Stimulated activated effector memory CD8-positive, alpha-beta T cell treated with anti-CD3 and anti-CD28 coated beads, Interleukin-12 subunit alpha, Interleukin-12 subunit beta, amount 100 ng/mL, for 72 hours (primary cell): ENCODE data around the gene NPLOC4.

ENCODE experiments used
- ATAC-seq: fragments of 150-1000 bp; cut with Tn5 transposase; 2 replicates; pipeline ENCODE4 v1.10.0; 2021
- DNase-seq, 2 donors: peaks; one replicate each; pipeline ENCODE4 v3.0.0; 2021 to 2022; ENCODE audit warnings: low spot score in 2 of 2
- H3K27ac Mint-ChIP-seq: one replicate; pipeline ENCODE4 v1.8.0; 2022; ENCODE audit warnings: mild to moderate bottlenecking, mixed read lengths
- H3K36me3 Mint-ChIP-seq: one replicate; pipeline ENCODE4 v1.8.0; 2022; ENCODE audit warnings: mild to moderate bottlenecking, mixed read lengths
- H3K4me1 Mint-ChIP-seq: one replicate; pipeline ENCODE4 v1.8.0; 2022; ENCODE audit warnings: mixed read lengths
- H3K4me3 Mint-ChIP-seq: one replicate; pipeline ENCODE4 v1.8.0; 2022; ENCODE audit warnings: mild to moderate bottlenecking, mixed read lengths
- H3K9me3 Mint-ChIP-seq: one replicate; pipeline ENCODE4 v1.8.0; 2022; ENCODE audit warnings: mixed read lengths

Gene NPLOC4

GRCh38 chr17:81515530-81516041 lies 121.3 kb downstream of the NPLOC4 start:
- Mint-ChIP-seq H3K27ac (peak overlapping the region; percentile 81), H3K4me3 (peak overlapping the region; percentile 98), H3K9me3 (no peaks in the 10 kb centered on the region), H3K36me3 (peaks cover 32% of the 10 kb centered on the region), H3K4me1 (peaks cover 26% of the 10 kb centered on the region)
- DNase-seq (no peak), ATAC-seq (no peak)

DNA sequence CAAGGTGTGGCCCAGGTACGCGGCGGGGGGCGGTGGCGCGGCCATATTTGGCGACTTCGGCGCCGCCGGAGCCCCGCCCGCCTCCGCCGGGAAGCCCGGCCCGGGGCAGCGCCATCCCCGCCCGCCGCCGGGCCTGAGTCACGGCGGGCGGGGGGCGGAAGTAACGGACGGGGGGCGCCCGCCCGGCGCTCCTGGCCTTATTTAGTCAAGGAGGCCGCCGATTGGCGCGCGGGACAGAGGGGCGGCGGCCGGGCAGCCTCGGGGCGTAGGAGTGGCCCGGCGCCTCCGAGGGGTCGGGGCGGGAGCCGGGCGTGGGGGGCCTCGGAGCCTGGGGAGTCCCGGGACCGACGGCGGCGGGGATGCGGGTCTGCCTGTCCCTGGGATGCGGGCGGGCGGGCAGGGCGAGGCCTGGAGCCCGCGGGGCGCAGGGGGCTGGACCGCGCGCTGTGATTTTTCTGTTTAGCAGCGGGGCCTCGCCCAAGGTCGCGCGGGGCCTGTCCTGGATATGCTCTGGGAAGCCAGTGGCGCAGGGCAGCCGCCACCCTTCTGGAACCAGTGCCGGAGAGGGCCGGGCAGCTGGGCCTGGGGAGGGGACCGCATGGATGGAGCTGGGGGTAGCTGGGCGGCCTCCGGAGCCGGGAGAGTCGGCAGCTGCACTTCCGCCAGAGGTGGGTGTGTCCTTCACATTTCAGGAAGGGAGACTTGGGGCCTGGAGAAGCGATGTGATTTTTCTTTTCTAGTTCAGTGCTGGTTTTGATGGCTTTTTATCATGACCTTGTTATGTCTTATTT lies 122.0 kb downstream of the NPLOC4 start:
- peaks cover 31% of the 10 kb centered on the region for H3K4me1 Mint-ChIP-seq
- no peaks in the 10 kb centered on the region for H3K9me3 Mint-ChIP-seq
- DNase-seq = peak; percentile 61 to 83
- peak overlapping the region; percentile 81 for H3K27ac Mint-ChIP-seq
- peak overlapping the region; percentile 98 for H3K4me3 Mint-ChIP-seq
- peaks cover 39% of the 10 kb centered on the region for H3K36me3 Mint-ChIP-seq
- peak; percentile 49 for ATAC-seq

- H3K4me1 Mint-ChIP-seq = peaks cover 36% of the 10 kb centered on the region
- H3K9me3 Mint-ChIP-seq = no peaks in the 10 kb centered on the region
- DNase-seq = no peak
- no peak for ATAC-seq
- H3K4me3 Mint-ChIP-seq = peak overlapping the region; percentile 98
- peak overlapping the region; percentile 95 for H3K27ac Mint-ChIP-seq
- H3K36me3 Mint-ChIP-seq = peaks cover 44% of the 10 kb centered on the region
Measured at GRCh38 chr17:81514489-81514738, 122.5 kb downstream of the NPLOC4 start.

DNA sequence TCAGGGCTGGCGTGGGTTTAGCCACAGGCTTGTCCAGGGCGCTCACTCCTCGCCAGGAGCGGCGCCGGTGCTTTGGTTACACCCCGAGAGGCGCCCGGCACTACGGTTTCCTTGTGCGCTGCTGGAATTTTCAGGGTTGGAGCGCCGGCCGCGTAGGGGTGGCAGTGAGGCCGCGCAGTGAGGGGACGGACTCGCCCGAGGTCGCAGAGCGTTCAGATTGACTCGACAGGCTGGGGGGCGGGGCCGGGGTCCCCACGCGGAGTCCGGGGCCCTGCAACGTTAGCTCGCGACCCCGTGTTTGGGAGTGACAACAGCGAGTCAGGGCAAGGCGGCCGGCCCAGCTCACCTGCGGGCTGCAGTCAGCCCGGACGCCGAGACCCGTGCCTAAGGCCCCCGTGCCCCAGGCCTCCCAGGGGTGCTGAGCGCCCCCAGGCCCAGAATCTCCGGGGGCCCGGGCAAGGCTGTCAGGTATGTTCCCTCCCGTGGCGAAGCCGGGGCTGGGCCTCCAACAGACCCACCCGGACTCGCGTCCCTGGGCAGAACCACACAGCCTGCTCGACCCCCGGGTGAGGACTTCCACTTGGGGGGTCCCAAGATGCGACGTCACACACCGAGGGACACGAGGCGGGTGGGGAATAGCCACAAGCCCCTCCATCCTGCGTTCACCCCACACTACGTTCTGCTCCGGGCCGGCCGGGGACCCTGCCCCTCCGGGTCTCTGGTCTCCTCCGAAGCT lies 123.0 kb downstream of the NPLOC4 start:
- Mint-ChIP-seq H3K36me3 (peaks cover 49% of the 10 kb centered on the region), H3K4me1 (peaks cover 41% of the 10 kb centered on the region), H3K27ac (peak overlapping the region; percentile 95), H3K4me3 (peak overlapping the region; percentile 98), H3K9me3 (no peaks in the 10 kb centered on the region)
- DNase-seq (peak; percentile 42 to 80), ATAC-seq (peak; percentile 1)

- Mint-ChIP-seq H3K9me3 (no peaks in the 10 kb centered on the region), H3K4me1 (peaks cover 42% of the 10 kb centered on the region), H3K27ac (peak overlapping the region; percentile 95), H3K4me3 (peak overlapping the region; percentile 98), H3K36me3 (peaks cover 55% of the 10 kb centered on the region)
- peak; percentile 51 for ATAC-seq
- peak; percentile 53 to 88 for DNase-seq
Measured at GRCh38 chr17:81513372-81513752, 123.5 kb downstream of the NPLOC4 start.

- ATAC-seq = peak; percentile 73
- Mint-ChIP-seq H3K36me3 (peaks cover 55% of the 10 kb centered on the region), H3K4me3 (peak within 1 kb of the TSS; percentile 98), H3K27ac (peak within 1 kb of the TSS; percentile 99), H3K4me1 (peaks cover 38% of the 10 kb centered on the region), H3K9me3 (no peaks in the 10 kb centered on the region)
- DNase-seq = peak; percentile 88 to 95
Measured at GRCh38 chr17:81512562-81513371, 124.1 kb downstream of the NPLOC4 start, which contains the start of gene ACTG1. Gene ACTG1, minus strand, starts transcription at chr17:81512799. Its CDS starts 445 bp downstream, at chr17:81512354.

DNA sequence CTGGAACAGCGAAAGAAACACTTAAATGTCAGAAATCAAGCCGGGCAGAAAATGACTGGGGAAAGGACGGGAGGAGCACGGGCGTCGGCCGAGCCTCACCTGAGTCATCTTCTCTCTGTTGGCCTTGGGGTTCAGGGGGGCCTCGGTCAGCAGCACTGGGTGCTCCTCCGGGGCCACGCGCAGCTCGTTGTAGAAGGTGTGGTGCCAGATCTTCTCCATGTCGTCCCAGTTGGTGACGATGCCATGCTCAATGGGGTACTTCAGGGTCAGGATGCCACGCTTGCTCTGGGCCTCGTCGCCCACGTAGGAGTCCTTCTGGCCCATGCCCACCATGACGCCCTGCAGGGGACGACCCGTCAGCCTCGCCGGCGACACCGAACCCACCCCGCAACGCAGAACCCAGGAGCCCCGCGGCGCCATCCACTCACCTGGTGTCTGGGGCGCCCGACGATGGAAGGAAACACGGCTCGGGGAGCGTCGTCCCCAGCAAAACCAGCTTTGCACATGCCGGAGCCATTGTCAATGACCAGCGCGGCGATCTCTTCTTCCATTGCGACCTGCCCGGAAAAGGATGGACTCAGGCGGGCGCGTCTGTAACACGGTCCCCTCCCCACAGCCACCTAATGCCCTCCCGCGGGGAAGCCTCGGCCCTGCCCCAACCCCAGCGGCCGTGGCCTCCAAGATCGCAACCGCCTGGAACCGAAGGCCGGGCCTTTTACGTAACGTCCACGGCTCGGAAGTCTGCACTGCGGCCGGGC lies 124.9 kb downstream of the NPLOC4 start:
- ATAC-seq (peak; percentile 0), DNase-seq (no peak)
- Mint-ChIP-seq H3K4me1 (peaks cover 41% of the 10 kb centered on the region), H3K9me3 (no peaks in the 10 kb centered on the region), H3K27ac (peak overlapping the region; percentile 99), H3K36me3 (peaks cover 60% of the 10 kb centered on the region), H3K4me3 (peak overlapping the region; percentile 98)

- Mint-ChIP-seq H3K9me3 (no peaks in the 10 kb centered on the region), H3K4me1 (peaks cover 36% of the 10 kb centered on the region), H3K4me3 (peak overlapping the region; percentile 98), H3K27ac (peak overlapping the region; percentile 99), H3K36me3 (peaks cover 60% of the 10 kb centered on the region)
- ATAC-seq (no peak), DNase-seq (no peak)
Measured at GRCh38 chr17:81511554-81511803, 125.4 kb downstream of the NPLOC4 start.

GRCh38 chr17:81510785-81511553 lies 125.9 kb downstream of the NPLOC4 start:
- ATAC-seq = no peak
- Mint-ChIP-seq H3K9me3 (no peaks in the 10 kb centered on the region), H3K27ac (peak overlapping the region; percentile 99), H3K4me3 (peak overlapping the region; percentile 98), H3K4me1 (peaks cover 33% of the 10 kb centered on the region), H3K36me3 (peaks cover 60% of the 10 kb centered on the region)
- DNase-seq = peak in 1 of 2 donors; percentile 72

GRCh38 chr17:81509972-81510784 lies 126.7 kb downstream of the NPLOC4 start:
- ATAC-seq (no peak), DNase-seq (peak in 1 of 2 donors; percentile 56)
- H3K36me3 Mint-ChIP-seq = peaks cover 60% of the 10 kb centered on the region
- H3K9me3 Mint-ChIP-seq = no peaks in the 10 kb centered on the region
- peak overlapping the region; percentile 99 for H3K27ac Mint-ChIP-seq
- peaks cover 33% of the 10 kb centered on the region for H3K4me1 Mint-ChIP-seq
- peak overlapping the region; percentile 98 for H3K4me3 Mint-ChIP-seq

DNA sequence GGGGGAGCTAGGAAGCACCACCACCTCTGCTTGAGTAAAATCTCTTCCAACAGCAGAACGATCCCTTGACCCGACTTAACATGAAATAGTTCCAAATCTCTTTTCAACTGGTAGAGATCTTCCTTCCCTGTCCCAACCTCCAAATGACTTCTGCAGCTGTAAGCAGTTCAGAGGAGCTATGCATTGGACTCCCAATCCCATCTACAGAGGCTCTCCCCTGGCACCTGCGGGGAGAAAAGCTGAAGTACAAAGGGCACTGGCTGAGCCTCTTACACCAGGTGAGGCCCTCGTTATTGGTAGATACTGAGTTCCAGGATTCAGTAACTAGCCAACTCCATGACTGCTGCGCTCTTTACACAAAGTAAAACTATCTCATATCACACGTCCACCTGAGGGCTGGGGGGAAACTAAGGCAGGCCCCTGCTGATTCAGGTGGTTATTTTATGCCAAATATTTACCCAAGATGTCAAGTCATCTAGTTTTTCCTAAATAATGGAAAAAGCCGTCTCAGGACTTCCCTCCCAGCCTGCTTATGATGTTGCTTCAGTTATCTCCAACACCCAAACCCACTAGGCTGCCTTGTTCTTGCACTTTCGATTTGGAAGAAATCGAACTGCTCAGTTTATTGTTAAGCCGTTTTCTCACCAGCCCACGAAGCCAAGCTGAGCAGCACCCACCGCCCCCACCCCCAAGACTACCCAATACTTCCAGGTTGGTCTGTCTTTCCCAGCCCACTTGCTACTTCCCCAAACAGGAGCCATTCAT lies 127.5 kb downstream of the NPLOC4 start:
- DNase-seq (peak in 1 of 2 donors; percentile 62), ATAC-seq (no peak)
- no peaks in the 10 kb centered on the region for H3K9me3 Mint-ChIP-seq
- peaks cover 60% of the 10 kb centered on the region for H3K36me3 Mint-ChIP-seq
- peak overlapping the region; percentile 98 for H3K4me3 Mint-ChIP-seq
- H3K27ac Mint-ChIP-seq = peak overlapping the region; percentile 99
- peaks cover 33% of the 10 kb centered on the region for H3K4me1 Mint-ChIP-seq

- H3K4me3 Mint-ChIP-seq = peak overlapping the region; percentile 98
- no peak for ATAC-seq
- peaks cover 60% of the 10 kb centered on the region for H3K36me3 Mint-ChIP-seq
- peak in 1 of 2 donors; percentile 52 for DNase-seq
- H3K4me1 Mint-ChIP-seq = peaks cover 33% of the 10 kb centered on the region
- no peaks in the 10 kb centered on the region for H3K9me3 Mint-ChIP-seq
- peak overlapping the region; percentile 99 for H3K27ac Mint-ChIP-seq
Measured at GRCh38 chr17:81508639-81509206, 128.2 kb downstream of the NPLOC4 start.
